CD1c-positive myeloid dendritic cell (primary cell): ENCODE data around the gene PANK4.
"Not testable (repeated sequence)": the region's sequence is repeated elsewhere in the genome, so short reads cannot be mapped to it uniquely, and the experiment has no call there.

Source experiments
- DNase-seq: peaks from one replicate; pipeline ENCODE4 v3.0.0-alpha.2; 2016; ENCODE audit errors: extremely low spot score

PANK4 gene

DNA sequence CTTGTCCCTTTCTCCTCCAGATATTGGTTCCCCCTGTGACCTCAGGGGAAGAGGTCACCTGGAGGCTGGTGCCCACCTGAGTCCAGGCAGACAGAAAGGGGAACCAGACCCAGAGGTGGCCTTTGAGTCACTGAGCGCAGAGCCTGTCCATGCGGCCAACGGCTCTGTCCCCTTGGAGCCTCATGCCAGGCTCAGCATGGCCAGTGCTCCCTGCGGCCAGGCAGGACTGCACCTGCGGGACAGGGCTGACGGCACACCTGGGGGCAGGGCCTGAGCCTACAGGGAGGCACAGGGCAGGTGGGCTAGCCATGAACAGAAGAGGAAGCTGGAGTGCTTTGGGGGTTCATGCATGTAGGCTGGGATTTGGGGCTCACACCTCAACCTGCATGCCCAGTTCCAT lies 32.5 kb upstream of the PANK4 start:
- no peak for DNase-seq

DNA sequence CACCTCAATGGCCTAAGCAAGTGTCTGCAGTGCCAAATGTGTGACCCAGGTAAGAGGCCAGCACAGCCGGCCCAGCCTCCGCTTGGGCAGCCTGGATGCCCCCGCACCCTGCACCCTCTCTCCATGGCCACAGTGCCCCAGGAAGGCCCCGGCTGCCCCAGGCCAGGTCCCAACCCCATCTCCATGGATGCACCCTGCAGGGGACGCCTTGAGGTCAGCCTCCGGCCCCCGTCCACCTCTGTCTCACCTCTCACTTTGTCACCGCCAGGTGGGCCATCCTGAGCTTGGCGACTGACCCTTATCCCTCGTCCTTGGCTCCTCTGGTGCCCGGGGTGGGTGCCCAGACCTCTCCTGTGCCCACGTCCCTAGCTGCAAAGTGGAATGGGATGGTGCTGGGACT lies 32.0 kb upstream of the PANK4 start:
- no peak for DNase-seq

DNA sequence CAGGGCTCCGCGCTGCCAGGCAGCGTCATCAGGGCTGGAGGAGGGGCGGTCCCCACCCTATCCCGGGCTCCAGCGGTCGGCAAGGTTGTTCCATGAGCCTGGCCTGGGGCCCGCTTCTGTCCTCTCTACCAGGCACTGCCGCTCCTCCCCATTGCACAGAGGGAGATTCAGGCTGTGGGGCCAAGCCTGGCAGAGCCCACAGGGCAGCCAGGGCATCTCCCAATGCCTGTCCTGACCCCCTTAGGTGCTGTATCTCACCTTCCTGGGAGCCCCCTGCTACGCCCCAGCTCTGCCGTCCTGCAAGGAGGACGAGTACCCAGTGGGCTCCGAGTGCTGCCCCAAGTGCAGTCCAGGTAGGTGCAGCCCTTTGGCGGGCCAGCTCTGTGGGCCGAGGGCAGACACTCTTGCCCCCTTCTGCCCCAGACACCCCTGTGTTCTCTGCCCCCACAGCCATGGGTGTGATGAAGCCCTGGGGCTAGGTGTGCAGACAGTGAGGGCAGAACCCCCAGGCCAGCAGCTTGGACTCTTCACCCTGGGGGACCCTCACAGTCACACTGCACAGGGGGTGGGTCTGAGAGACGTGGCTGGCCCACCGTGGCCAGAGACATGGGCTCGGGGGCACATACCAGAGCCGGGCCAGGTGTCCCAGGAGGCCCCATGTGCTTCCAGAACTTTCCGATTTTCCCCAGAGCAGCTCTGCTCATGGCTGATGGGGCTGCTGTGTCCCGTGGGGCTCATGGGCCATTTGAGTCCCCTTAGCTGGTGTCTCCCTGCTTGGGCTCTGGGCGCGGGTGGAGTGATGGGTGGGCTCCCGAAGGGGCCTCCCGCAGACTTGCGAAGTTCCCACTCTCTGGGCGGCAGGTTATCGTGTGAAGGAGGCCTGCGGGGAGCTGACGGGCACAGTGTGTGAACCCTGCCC lies 31.3 kb upstream of the PANK4 start:
- no peak for DNase-seq

DNA sequence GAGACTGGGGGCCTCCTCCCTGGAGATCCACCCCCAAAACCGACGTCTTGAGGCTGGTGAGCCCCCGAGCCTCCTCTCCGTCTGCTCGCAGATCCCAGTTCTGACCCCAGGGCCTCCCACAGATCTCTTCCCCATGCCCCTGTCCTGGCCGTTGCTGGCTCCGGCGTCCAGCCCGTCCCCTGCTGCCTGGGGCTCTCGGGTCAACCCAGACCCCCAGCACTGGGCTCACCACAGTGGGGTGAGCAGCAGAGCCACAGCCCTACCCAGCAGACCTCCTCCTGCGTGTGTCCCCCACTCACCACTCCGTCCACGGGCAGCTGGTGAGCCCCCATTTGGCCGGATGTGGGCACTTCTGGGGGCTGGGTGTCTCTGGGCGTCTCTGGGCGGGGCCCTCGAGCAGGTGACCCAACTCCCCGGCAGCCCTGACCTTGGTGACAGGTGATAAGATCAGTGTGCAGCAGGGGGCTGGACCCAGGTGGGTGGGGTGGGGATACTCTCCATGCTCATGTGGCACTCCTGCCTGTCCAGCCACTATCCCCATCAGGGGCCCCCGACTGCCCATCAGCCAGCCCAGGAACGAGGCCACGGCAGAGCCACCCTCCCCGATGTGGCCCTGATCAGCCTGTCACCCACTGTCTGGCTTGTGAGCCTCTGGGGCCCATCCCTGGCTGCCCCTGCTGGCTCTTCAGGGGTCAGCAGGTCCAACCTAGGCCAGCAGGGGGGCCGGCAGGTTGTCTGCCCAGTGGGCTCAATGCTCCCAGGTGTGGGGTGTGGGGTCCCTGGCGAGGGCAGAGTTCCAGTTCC lies 30.5 kb upstream of the PANK4 start:
- no peak for DNase-seq

DNA sequence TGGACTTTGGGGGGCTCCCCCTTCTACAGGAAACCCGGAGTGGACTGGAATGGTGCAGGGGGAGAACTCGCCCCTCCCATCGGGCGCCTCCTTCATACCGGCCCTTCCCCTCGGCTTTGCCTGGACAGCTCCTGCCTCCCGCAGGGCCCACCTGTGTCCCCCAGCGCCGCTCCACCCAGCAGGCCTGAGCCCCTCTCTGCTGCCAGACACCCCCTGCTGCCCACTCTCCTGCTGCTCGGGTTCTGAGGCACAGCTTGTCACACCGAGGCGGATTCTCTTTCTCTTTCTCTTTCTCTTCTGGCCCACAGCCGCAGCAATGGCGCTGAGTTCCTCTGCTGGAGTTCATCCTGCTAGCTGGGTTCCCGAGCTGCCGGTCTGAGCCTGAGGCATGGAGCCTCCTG lies 29.9 kb upstream of the PANK4 start, which contains the start of gene TNFRSF14:
TNFRSF14 (plus strand) TSS at position 95 of the 401 bp plus-strand sequence; CDS start at position 389, 294 bp downstream.
- DNase-seq: peak; percentile 76

DNA sequence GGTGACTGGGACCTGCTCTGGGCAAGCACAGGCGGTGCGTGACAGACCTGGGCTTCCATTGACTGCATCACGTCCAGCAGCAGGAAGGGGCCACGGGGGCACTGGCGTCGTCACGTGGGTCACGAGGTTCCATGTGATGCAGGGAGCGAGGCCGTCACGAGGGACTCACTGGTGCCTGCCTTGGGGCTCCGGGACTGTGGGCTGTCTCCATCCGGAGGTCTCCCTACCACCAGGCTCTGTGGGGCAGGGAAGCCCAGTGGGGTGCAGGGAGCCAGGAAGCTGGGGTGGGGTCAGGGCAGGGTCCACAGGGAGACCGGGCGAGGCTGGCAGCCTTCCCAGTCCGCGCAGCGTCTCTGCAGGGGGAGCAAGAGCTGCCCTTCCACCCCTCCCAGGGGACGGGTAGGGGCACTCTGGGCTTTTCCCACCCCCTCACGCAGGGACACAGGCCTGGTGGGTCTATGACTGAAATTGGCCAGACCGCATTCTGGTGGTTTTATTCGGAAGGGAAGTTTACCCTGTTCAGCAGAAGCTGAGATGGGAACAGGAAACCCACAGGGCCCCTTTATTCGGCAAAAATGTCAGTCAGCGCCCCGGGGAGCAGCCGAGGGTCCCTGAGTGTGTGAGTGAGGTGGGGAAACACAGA lies 29.4 kb upstream of the PANK4 start:
- peak; percentile 94 for DNase-seq

DNA sequence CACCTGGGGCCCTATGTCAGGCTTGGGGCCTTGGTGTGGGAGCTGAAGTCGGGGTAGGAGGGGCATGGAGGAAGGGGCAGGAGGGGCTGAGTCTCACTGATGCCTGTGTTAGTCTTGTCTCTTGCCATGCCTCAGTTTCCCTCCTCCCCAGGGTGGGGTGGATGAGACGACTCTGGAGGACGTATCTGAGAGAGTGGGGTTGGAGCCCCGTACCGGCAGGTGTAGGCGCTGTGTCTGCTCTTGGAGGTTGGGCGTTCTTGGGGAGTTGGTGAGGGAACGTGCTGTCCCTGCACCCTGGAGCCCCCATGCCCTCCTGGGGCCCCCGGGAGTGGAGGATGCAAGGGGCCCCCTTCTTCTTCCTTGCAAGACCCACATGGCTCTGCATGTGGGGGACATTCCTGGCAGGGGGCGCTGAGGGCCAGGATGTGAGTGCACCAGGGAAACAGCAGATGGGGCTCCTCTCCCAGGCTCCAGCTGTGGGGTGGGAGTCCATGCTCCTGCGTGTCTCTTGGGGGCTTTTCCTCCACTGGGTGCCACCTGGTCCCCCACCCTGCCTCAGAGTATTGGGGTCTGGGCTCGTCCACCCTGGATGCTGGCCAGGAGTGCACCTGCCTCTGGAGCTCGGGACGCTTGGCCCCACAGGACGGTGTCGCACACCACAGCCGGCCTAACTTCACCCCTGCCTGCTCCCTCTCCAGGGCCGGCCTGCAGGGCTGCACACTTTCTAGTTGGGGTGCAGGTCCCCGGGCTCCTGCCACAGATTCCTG lies 28.4 kb upstream of the PANK4 start:
- DNase-seq: peak; percentile 51

DNA sequence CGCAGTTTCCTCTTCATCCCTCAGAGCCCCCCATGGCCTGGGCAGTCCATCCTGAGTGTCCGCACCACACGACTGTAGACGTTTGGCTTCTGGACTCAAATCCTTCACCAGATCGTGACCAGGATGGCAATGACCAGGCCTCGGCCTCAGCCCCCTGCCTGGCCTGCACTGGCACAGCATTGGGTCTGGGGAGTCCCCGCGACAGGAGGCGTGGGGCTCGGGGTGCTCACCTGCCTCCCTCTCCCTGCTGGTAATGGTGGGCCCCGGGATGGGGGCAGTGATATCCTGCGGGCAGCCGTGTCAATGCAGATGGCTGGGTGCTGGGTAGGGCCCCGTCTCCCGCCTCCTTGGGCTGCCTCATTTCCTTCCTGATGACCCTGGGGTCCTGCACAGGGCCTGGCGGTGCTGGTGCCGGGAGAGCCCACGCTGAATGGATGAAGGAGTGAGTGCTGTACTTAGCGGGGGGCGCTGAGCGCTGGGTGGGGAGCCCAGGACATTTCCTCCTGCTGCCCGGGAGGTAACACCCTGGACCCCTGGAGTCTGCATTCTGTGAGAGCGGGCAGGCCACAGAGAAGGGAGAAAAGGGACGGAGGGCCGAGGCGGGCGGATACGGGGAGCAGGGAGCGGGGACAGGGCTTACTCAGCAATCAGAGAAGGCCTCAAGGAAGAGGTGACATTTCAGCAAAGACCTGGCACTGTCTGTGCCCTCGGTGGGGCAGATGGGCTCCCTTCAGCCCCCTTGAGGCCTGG lies 27.6 kb upstream of the PANK4 start:
- DNase-seq: no peak

DNA sequence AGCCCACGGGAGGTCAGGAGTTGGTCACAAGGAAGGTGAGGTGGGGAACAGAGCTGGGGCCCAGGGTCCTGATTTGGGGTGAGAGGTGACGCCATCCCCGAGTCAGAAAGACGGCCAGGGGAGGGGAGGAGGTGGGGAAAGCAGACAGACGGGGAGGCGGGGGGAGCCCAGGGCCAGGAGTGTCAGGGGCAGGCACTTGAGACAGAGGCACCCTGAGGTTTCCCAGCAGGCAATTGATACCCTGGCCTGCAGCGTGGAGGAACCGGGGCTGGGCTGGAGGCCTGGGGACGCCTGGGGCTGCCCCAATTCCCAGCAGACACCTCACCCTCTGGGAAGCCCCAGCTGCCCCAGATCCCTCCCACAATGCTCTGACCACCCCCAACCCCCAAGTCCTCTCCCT lies 26.7 kb upstream of the PANK4 start:
- not testable (repeated sequence) for DNase-seq

DNA sequence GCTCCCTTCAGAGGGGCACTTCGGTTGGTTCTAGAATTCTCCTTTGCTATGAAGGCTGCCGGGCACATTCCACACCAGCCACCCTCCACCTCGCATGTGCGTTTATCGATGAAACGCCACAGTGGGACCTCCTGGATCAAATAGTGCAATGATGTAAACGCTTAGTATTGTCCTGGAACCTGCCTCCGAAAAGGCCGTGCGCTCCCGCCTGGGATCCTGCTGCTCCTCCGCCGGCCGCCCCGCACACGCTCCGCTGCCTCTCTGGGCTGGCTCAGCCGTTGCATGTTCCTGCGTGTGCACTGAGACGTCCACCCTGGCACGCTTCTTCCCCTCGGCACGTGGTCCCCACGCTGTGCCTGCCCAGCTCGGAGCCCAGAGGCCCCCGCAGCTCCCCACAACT lies 25.8 kb upstream of the PANK4 start:
- DNase-seq: no peak

DNA sequence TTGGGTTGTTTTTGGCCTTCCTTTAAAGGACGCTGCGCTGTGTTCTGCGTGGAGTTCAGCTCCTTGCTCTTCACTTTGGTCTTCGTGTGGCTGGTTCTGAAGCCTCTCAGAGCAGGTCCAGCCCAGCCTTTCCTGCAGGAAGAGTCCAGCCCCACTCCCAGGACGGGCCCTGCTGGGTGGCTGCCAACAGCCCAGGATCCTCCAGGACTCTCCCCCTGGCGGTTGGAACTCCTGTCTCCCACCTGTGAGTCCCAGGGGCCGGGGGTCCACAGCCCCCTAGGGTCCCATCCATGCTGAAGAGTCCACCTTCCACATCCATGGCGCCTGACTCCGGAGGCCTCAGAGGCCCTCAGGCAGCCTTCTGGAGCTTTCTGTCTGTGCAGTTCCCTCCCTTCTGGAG lies 25.1 kb upstream of the PANK4 start:
- DNase-seq: not testable (repeated sequence)

DNA sequence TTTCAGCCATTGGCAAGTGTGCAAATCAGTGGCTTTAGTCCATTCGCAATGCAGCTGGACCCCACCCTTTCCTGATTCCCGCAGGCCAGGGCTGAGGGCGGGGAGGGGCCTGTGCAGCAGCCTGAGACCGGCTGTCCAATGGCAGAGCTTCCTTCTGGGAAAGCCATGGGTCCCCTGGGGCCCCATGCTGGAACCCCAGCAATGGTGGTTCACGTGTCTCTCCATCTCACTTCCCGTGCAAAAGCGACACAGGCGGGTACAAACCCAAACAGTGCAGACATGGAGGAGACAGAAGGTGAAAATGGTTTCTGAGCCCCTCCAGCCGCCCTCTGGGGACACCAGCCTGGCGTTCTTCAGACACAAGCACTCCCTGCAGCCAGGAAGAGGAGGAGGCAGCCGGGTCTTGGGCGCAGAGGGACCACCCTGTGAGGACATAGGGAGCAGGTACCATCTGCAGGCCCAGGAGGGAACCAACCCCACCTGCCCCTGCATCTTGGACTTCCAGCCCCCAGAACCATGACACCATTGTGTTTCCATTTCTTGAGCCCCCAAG lies 24.0 kb upstream of the PANK4 start:
- DNase-seq: not testable (repeated sequence)

DNA sequence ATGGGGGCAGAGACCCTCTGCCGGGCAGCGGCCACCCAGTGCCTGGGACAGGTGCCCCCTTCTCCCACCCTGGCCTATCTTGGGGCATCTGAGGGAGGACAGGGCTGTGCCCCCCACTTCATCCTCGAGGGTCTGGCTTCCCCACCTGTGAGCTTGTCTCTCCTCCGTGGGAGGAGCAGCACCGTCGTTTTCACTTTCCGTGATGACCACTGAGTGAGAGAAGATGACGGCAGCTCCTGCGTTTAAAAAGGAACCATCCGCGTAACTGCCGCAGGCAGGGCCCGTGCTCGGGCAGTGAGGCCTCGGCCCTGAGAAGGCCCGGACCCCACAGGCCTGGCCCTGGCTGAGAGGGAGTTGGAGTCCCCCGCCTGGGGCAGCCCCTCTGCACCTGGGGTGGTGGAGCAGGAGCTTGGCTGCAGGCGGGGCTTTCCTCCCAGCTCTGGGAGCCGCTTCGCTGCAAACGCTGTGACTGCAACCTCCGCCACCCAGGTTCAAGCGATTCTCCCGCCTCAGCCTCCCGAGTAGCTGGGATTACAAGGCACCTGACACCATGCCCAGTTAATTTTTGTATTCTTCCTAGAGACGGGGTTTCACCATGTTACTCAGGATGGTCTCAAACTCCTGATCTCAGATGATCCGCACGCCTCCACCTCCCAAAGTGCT lies 23.1 kb upstream of the PANK4 start:
- not testable (repeated sequence) for DNase-seq

DNA sequence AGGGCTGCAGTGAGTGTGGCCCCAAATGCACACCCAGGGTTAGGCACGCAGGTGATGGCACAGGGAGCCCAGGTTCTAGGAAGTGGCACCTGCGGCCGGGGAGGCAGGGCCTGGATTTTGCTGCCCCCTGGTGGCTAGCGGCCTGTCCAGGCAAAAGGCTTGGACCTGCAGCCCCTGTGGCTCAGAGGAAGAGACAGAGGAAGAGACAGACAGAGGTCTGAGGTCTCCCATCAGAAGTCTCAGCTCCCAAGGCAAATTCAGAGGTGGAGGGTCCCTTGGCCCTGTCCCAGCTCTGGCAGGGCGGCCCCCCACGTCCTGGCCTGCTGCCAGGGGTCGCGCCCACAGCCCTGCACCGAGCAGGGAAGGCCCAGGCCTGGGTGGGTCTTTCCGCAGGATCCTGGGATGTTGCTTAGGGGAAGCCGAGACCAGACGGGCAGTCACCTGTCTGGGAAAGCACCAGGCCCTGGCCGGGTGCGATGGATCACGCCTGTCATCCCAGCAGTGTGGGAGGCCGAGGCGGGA lies 21.7 kb upstream of the PANK4 start:
- peak; percentile 80 for DNase-seq

DNA sequence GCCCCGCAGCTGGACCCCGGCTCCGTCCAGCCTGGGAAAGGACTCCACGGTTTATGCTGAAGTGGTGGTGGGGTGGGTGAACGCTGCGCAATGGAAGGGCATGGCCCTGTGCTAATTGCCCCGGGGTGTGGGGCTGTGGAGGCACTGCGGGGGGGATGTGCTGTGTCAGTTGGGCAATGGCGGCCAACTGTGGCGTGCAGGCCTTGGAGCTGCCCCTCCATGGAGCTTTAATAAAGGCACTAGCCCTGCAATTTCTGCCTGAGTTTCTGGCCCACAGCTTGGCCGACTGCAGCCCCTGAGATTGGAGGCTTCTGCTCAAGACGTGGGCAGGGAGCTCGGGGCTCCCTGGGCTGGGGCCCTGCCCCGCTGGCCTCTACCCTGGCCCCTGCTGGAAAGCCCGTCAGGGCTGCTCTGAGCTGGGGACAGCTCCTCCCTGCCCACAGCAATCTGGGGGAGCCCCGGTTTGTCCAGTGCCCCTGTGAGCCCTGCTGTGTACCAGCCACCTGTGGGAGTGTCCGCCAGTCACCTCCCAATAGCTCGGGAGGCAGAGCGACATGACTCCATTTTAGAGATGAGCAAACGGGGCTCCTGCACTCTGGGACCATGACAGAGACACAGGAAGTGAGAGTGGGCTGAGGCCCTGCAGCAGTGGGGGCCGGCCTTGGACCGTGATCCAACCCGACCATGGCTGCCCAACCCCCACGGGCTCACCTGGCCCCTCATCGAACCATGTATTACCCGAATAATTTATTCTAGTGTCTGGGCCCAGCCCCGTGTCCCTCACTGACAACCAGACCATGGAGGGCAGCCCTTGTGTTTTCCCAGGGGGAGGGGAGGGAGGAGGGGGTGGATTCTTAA lies 21.0 kb upstream of the PANK4 start:
- peak; percentile 58 for DNase-seq

DNA sequence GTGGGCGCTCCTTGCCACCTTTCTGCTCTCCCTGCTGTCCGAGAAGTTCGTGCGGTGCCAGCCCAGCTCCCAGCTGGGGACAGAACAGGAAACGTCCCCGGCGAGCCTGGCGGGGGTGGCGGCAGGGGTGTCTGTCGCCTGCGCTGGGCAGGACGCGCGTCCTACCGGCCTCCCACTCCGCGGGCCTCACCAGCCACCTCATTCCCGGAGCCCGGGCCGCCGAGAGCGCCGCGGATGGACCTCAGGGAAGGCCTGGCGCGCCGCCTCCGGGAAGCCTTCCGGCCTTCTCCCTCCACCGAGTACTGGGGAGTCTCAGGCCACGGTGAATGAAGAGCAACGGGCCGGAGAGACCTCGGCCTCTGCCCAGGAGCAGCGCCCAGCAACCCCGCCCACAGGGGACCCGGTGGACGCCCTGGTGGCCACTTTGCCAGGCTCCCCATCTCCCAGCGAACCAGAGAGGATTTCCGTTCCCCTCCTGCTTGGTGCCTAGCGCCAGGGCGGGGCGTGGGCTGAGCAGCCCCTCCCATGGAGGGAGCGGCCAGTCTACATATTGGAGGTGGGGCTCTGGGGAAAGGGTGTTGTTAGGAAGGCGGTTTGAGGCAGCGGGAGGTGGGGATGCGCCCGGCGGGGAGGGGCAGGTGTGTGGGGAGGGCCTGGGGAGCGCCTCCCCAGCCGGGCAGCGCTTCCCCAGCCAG lies 20.3 kb upstream of the PANK4 start:
- peak; percentile 93 for DNase-seq

DNA sequence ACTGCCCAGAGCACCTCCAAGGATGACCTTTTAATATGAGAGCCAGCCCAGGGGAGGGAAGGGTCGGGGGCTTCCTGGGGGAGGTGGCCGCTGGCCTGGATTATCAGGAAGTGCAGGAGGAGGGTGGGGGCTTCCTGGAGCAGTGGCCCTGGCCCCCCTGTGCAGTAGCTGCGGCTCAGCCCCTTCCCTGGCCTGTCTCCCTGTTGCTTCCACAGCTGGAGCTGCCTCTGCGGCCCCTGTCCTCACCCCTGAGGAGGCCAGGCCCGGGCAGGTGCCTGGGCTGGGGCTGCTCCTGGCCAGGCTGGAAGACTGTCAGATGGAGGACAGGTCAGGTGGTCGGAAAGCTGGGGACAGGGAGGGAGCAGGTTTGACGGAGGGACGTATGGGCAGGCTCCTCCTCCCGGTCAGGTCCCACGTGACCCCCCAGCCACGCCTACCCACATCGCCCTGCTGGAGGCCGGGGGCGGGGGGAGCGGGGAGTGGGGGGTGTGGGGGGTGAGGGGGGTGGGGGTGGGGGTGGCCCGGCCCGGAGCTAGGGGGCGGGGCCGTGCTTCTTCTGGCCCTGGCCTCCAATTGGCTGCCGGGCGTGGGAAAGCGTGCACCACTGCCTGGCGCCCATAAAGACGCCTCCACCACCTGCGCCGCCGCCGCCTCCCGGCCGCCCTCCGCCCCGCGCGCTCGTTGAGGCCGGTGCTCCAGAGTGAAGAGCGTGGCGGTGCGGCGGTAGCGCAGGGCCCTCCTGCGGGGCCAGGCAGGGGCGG lies 19.5 kb upstream of the PANK4 start:
- peak; percentile 84 for DNase-seq
